GM12865 (cell line): ENCODE data around the gene NKX3-2.

Experiments used
- DNase-seq: peaks from one replicate; pipeline ENCODE4 v3.0.0; 2010; ENCODE audit warnings: low read depth
- H3K4me3 ChIP-seq: 2 replicates; pipeline ENCODE4 v1.5.1; 2011; ENCODE audit warnings: mild to moderate bottlenecking, low read depth, low read length, control low read depth
- CTCF ChIP-seq: IDR thresholded peaks from 2 replicates; pipeline ENCODE4 v1.5.1; 2011; ENCODE audit warnings: low read length, control low read depth, low read depth, inconsistent platforms; ENCODE audit not compliant: insufficient read depth; ENCODE audit errors: missing control alignments

Gene NKX3-2

GRCh38 chr4:13536607-13537006, 7.7 kb downstream of the NKX3-2 start:
- no peak overlapping the region for H3K4me3 ChIP-seq
- no peak for TF ChIP-seq CTCF
- DNase-seq = no peak

DNA sequence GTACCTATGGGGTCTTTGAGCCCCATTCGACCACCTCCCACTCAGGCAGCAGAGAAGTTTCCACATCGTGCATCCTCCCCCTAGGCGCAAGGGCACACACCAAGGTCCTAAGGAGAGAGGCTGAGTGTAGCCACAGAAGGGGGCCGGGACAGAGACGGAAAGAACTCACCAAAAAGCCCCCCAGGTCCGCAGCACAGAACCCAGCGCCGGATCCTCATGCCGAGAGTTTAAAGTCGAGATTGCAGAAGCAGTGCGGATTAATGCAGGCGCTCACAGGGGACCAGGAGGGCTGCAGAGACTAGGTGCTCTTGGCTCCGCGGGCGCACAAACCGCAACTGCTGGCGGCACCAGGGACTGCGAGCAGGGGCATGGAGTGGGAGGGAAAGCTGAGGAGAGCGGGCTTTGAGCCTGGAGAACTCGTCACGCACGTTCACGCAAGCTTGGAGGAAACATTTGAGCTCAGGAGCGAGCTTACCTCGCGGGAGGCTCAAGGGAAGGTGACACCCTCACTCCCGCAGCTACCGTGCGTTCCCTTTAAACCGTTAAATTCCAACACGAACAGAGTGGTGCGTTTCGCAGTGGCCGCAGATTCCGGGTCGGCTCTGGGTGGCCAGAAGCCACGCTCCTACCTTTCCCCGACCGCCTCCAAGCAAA, 8.5 kb downstream of the NKX3-2 start:
- TF ChIP-seq CTCF = no peak
- DNase-seq = no peak
- no peak overlapping the region for H3K4me3 ChIP-seq

DNA sequence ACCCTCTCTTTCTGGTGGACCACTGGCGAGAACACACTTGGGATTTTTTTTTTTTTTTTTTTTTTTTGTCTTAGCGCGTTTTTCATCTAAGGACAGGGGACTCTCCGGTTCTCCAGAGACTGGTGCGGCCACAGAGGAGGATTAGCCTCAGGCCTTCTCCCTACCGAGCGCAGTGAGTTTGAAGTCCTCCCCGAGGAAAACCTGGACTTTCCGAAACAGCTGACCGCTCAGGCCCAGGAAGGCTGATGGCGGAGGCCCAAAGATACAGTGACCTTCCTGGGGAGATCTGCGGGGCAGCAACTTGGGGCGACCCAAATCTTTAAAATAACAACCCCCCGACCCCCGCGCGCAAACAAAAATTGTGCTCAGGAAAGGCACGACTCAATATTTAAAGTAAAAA, 9.2 kb downstream of the NKX3-2 start:
- H3K4me3 ChIP-seq = no peak overlapping the region
- TF ChIP-seq CTCF = no peak
- DNase-seq = no peak

DNA sequence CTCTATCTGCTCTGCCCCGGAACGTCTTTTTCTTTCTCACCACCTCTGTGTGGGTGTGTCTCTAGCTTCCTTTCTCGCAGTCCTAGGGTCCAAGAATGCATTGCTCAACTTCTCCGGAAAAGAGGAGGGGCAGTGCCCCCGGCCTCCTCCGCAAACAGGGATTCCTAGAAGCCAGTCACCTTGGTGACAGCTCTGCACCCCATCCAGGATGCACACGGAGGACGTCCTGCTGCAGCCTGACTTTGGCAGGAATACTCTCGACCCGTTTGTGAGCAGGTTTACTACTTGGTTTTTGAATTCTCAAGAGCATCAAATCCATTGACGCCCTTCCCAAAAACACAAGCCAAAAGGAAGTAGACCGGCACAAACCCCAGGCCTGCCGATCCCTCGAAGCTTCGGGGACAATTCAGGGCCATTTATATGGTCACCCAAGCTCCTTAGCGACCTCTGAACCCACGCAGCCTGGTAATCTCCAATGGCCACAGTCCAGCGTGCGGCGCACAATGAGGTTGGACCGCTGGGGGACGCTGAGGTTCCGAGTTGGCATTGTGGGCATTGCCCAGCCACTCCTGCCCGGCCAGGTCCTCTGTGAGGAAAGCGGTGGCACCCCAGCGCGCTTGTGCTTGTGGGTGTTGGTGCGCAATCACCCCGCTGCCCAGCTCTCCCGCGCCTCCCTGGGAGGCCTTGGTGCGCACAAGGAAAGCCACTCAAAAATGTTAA, 9.8 kb downstream of the NKX3-2 start:
- DNase-seq = no peak
- no peak for TF ChIP-seq CTCF
- no peak overlapping the region for H3K4me3 ChIP-seq

DNA sequence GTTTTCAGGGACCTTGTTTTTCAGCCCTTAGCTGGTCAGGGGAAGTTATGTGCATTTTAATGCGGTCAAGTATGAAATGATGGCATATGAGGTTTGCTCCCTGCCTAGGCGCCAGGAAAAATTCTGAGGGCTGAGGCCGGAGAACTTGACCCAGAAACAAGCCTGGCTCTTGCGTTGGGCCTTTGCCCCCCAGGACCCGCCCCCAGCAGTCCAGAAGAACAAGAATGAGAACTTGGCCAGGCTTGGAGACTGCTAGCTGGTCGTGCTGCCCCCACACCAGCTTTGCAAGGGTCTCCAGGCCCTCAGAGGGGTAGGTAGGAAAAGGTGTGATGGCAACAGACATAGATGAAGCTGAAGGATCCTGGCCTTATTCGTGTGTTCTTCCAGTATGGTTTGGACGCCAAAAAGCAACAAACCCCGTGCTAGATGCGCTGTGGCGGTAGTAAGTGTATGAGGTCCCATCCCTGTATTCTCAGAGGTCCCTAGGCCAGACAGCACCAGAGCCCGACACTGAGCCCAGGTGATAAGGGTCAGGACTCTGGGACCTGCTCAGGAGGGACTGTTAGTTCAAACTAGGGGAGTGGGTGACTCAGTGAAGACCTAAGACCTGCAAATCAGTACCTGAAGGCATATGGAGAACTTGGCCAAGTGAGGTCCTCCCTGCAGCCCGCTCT, 10.5 kb downstream of the NKX3-2 start:
- TF ChIP-seq CTCF = no peak
- DNase-seq = no peak
- no peak overlapping the region for H3K4me3 ChIP-seq

- no peak for DNase-seq
- no peak for TF ChIP-seq CTCF
- no peak overlapping the region for H3K4me3 ChIP-seq
Observed at GRCh38 chr4:13531625-13531998, 12.7 kb downstream of the NKX3-2 start.
